ENCODE results near the gene LRRN2. TPM values are rescaled to one million over a fixed set of nuclear protein-coding genes. Genes with fewer than 3 reads are reported as not detected.

The LRRN2 gene
- total and polyA plus RNA-seq, 9 of the 15 experiments (the other 6 are each of a cell fraction or from before 2014, with no cell fraction given), result 0.05 TPM; not detected in 8

GRCh38 chr1:204714861-204715511 lies 29.4 kb upstream of the LRRN2 start (continued):
- no peak for TF ChIP-seq ATF3 (IDR thresholded peaks at IDR 0.05)
- no peak for TF ChIP-seq ATF3 (CRISPR knock-in tag; conservative IDR thresholded peaks at IDR 0.05)
- no peak for TF ChIP-seq ZNF277 (CRISPR knock-in tag; IDR thresholded peaks at IDR 0.05; ENCODE audit: borderline replicate concordance)
- no peak for TF ChIP-seq CCAR2 (IDR thresholded peaks at IDR 0.05; ENCODE audit: low read depth, low read length)
- TF ChIP-seq CEBPB (tag; IDR thresholded peaks at IDR 0.05), result no peak
- TF ChIP-seq POLR2A (conservative IDR thresholded peaks at IDR 0.05), result no peak
- TF ChIP-seq ZNF217 (CRISPR knock-in tag; IDR thresholded peaks at IDR 0.05), result no peak
- TF ChIP-seq CEBPZ (IDR thresholded peaks at IDR 0.05; ENCODE audit: borderline replicate concordance, low read depth, low read length), result no peak
- TF ChIP-seq NUFIP1 (IDR thresholded peaks at IDR 0.05; ENCODE audit: partially characterized antibody), result no peak
- TF ChIP-seq ZBTB43 (CRISPR knock-in tag; IDR thresholded peaks at IDR 0.05), result no peak
- no peak for TF ChIP-seq EWSR1 (IDR thresholded peaks at IDR 0.05; ENCODE audit: borderline replicate concordance, low read depth, partially characterized antibody)
- TF ChIP-seq CTCF (IDR thresholded peaks at IDR 0.05 in 2 of 3, conservative IDR thresholded peaks at IDR 0.05 in 1 of 3; ENCODE audit: insufficient read depth in 2 of 3, low read depth in 1 of 3, low read length in 3 of 3), result peak; percentile 29 to 53 (median 51); a peak in 4 of 6 replicates
- TF ChIP-seq SNRNP70 (optimal IDR thresholded peaks at IDR 0.05; ENCODE audit: low read depth, low read length), result no peak

All from K562 (cell line).